Measurements from ENCODE around the gene LHFPL3. TPM values are rescaled to one million over a fixed set of nuclear protein-coding genes. Genes with fewer than 3 reads are reported as not detected.

LHFPL3 gene
- total RNA-seq, 4 donors from 2014 or later, result not detected

GRCh38 chr7:104883718-104884452 is 555.5 kb downstream of the LHFPL3 start:
- no peak for TF ChIP-seq POLR2A (IDR thresholded peaks at IDR 0.05)
- TF ChIP-seq, protein P1, sequence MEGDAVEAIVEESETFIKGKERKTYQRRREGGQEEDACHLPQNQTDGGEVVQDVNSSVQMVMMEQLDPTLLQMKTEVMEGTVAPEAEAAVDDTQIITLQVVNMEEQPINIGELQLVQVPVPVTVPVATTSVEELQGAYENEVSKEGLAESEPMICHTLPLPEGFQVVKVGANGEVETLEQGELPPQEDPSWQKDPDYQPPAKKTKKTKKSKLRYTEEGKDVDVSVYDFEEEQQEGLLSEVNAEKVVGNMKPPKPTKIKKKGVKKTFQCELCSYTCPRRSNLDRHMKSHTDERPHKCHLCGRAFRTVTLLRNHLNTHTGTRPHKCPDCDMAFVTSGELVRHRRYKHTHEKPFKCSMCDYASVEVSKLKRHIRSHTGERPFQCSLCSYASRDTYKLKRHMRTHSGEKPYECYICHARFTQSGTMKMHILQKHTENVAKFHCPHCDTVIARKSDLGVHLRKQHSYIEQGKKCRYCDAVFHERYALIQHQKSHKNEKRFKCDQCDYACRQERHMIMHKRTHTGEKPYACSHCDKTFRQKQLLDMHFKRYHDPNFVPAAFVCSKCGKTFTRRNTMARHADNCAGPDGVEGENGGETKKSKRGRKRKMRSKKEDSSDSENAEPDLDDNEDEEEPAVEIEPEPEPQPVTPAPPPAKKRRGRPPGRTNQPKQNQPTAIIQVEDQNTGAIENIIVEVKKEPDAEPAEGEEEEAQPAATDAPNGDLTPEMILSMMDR (IDR thresholded peaks at IDR 0.05), result peak; percentile 68 to 92 (median 87)
- intact Hi-C loops (cut with DNase I), result no loop called here
- no peaks in the 10 kb centered on the region for H3K27me3 ChIP-seq
- H3K36me3 ChIP-seq, result no peaks in the 10 kb centered on the region
- H3K27ac ChIP-seq, result peak overlapping the region in 2 of 4 donors; percentile 7 to 52
- peaks cover 4 to 11% (median 10%) of the 10 kb centered on the region in 3 donors for H3K4me1 ChIP-seq
- WGBS, 2 donors, result 27 to 49% methylated on average over 10 to 16 of the region's 17 CpGs
- H3K4me3 ChIP-seq, result peak overlapping the region in 1 of 4 donors; percentile 45
- DNase-seq, result no peak
- H3K9me3 ChIP-seq, result no peaks in the 10 kb centered on the region

DNA sequence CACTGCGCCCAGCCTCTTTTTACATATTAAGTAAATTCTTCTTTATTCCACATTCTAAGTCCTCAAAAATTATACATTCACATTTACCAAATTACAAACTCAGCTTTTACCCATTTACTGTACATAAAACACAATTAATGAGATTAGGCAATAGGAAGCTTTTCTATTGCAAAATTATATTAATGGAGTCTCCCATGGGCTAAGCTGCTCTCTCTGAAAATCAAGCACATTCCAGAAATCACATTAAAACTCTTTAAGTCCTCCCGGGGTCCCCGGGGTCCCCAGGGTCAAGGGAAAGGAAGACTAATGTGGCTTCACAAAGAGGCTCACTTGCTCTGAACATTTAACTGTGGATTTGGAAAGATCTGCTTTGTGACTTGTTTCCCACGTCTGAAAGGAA is 558.2 kb downstream of the LHFPL3 start:
- intact Hi-C loops (cut with DNase I), result no loop called here
- peaks cover 4 to 11% (median 10%) of the 10 kb centered on the region in 3 donors for H3K4me1 ChIP-seq
- H3K9me3 ChIP-seq, result no peaks in the 10 kb centered on the region
- H3K4me3 ChIP-seq, result no peak overlapping the region
- no peaks in the 10 kb centered on the region for H3K36me3 ChIP-seq
- TF ChIP-seq, protein P1 (IDR thresholded peaks at IDR 0.05), result no peak
- no peak for TF ChIP-seq POLR2A (IDR thresholded peaks at IDR 0.05)
- 34 to 57% methylated on average over 4 of the region's 4 CpGs for WGBS, 2 donors
- no peak overlapping the region for H3K27ac ChIP-seq
- no peak for DNase-seq
- H3K27me3 ChIP-seq, result no peaks in the 10 kb centered on the region

GRCh38 chr7:104890216-104890615 is 561.8 kb downstream of the LHFPL3 start:
- H3K4me3 ChIP-seq, result no peak overlapping the region
- no peaks in the 10 kb centered on the region for H3K9me3 ChIP-seq
- H3K27ac ChIP-seq, result no peak overlapping the region
- DNase-seq, result no peak
- TF ChIP-seq POLR2A (IDR thresholded peaks at IDR 0.05), result no peak
- TF ChIP-seq, protein P1 (IDR thresholded peaks at IDR 0.05), result no peak
- peaks cover 0 to 3% (median 0%) of the 10 kb centered on the region in 4 donors for H3K27me3 ChIP-seq
- H3K4me1 ChIP-seq, result no peaks in the 10 kb centered on the region
- 68 to 84% methylated on average over 4 to 5 of the region's 5 CpGs for WGBS, 2 donors
- no peaks in the 10 kb centered on the region for H3K36me3 ChIP-seq
- intact Hi-C loops (cut with DNase I), result no loop called here

GRCh38 chr7:104891949-104892348 is 563.5 kb downstream of the LHFPL3 start:
- DNase-seq, result no peak
- Histone ChIP-seq H3K4me1 (no peaks in the 10 kb centered on the region), H3K27me3 (peaks cover 0 to 3% (median 0%) of the 10 kb centered on the region in 4 donors), H3K4me3 (no peak overlapping the region), H3K27ac (no peak overlapping the region), H3K36me3 (no peaks in the 10 kb centered on the region), H3K9me3 (no peaks in the 10 kb centered on the region)
- no peak for TF ChIP-seq POLR2A (IDR thresholded peaks at IDR 0.05)
- TF ChIP-seq, protein P1 (IDR thresholded peaks at IDR 0.05), result no peak
- intact Hi-C loops (cut with DNase I), result no loop called here

DNA sequence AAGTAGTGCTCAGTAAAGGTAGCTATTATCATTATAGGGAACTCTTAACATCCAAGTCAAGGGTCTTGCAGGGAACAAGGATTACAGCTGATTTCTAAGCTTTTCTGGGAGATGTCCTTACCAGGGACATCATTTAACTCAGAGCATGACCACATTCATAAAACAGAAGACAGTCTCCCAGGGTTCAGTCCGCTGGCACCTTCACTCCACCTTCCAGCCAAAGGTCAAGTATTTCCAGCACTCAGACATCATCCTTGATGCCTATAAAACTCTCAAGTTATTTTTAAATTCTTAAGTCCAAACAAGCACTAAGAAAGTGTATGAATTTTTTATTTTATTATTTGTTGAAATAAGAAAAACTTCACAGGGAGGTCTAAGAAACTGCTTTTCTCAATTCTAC is 565.9 kb downstream of the LHFPL3 start:
- H3K27ac ChIP-seq, result no peak overlapping the region
- no peaks in the 10 kb centered on the region for H3K9me3 ChIP-seq
- 100% methylated on average over 1 of the region's 1 CpG for WGBS, 2 donors
- no peak overlapping the region for H3K4me3 ChIP-seq
- no peaks in the 10 kb centered on the region for H3K4me1 ChIP-seq
- no peak for TF ChIP-seq POLR2A (IDR thresholded peaks at IDR 0.05)
- TF ChIP-seq, protein P1 (IDR thresholded peaks at IDR 0.05), result no peak
- DNase-seq, result no peak
- no peaks in the 10 kb centered on the region for H3K36me3 ChIP-seq
- peaks cover 0 to 3% (median 0%) of the 10 kb centered on the region in 4 donors for H3K27me3 ChIP-seq
- intact Hi-C loops (cut with DNase I), result no loop called here

Data from esophagus squamous epithelium (tissue), 5 donors.